Hematopoietic multipotent progenitor cell treated with erythropoietin and hydrocortisone succinate and interleukin-3 and kit ligand, for 15 days (in vitro differentiated cells): ENCODE data around the gene OCEL1.

Source experiments
- DNase-seq: peaks from one replicate; pipeline ENCODE4 v3.0.0-alpha.2; 2015; ENCODE audit warnings: low spot score

Gene OCEL1

DNA sequence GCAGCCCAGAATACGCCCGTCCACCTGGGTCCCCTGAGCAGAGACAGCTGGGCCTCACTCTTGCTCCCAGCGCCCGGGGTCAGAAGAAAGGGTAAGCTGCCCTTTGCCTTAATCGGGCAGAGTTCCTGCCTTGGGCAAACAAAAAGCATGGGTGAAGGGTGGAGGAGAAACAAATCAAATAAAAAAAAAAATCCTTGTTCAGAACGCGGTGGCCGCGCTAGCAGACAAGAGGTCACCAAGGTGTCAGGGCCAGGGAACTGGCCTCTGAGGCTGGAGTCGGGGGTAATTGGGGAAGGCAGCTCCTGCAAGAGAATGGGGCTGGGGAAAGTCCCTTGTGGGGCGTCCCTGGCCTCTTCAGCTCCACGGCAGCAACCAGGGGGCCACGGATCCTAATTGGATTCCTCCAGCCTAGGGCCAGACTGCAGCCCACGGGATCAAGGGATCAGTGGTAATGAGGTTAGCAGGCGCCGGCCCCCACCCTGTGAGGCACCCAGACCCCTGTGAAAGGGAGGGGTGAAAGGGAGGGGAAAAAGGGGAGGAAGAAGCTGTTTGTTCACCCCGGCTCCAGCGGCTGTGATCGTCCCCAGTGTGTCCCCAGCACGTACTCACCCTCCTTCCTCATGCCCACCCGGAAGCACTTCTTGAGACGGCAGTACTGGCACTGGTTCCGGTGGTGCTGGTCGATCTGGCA, 14.2 kb downstream of the OCEL1 start:
- no peak for DNase-seq

DNA sequence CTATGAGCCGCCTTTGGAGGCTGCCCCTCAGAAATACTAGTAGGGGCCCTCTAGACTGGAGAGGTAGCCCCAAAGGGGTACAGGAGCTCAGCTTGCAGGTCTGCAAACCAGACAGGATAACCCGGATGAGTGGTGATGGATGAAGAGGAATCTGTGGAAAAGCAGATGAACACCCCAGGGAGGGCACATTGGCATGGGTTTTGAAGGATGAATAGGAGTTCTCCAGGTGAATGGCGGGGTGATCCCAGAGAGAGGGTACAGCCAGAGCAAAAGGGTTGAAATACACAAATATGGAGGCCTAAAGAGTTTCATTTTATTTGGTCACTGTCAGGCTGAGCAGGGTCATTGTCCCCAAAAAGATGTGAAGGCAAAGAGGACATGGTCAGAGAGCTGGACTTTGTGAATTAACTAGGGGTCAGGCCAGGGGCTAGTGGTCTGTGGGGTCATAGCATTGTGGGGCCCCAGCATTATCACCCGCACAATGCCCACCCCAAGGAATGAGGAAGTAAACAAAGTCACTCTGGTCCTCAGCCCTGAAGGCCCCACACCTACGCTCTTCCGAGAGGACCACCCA, 14.9 kb downstream of the OCEL1 start:
- DNase-seq, result no peak

DNA sequence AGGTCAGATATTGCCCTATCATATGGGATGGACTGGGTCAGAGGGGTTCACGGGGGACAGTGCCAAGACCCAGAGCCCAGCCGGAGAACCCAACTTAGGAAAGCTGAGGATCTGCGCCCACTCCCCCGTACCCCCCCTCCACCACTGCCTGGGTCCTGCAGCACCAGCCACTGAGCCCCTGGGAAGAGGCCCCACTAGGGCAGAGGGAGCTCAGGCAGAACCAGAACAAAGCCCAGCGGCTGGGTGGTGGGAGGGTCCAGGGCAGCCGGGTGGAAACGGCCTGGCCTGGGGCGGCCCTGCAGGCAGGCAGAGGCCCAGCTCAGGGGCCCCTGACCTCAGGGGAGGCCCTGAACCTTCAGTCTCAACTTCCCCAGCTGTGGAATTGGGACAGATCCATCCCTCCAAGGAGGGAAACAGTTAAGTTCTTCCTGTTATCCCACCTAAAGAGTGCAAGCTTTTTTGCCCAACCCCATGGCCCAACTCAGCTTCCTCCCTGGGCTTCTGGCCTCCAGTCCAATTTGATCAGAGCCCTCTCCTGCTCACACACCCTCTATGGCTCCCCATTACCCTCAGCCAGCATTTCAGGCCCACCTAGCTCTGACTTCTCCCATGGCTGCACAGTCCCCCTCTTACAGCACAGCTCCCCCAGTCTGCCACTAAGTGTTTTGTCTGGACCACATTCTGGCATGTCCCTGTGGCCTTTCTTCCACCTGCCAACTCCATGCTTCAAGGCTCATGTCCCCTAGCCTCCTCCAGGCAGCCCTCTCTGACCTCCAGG, 16.6 kb downstream of the OCEL1 start:
- DNase-seq, result no peak

DNA sequence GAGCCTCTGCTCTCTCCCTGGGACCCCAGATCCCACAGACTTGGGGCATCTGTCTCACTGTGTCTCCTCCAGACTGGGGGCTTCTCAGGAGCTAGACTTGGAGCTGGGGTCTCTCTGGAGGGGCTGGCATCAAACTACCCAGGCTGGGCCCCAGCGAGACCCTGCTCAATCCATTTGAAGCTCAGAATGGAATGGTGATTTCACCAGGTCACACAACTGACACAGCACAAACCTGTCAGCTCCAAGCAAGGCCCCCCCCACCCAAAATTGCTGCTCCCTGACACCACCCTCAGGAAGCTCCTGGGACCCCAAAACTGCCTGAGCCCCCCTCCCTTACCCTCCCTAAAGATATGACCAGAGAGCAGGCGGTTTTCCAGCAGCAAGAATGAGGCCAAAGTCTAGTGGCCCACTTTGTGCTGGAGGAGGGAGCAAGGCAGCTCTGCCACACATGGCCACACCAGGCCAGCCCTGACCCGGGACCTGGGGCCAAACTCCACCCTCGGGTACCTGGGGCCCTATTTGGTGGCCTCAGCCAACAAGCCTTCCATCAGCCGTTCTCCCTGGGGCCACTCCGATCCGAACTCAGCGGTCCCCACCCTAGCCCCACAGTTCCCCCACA, 17.3 kb downstream of the OCEL1 start:
- DNase-seq, result no peak

DNA sequence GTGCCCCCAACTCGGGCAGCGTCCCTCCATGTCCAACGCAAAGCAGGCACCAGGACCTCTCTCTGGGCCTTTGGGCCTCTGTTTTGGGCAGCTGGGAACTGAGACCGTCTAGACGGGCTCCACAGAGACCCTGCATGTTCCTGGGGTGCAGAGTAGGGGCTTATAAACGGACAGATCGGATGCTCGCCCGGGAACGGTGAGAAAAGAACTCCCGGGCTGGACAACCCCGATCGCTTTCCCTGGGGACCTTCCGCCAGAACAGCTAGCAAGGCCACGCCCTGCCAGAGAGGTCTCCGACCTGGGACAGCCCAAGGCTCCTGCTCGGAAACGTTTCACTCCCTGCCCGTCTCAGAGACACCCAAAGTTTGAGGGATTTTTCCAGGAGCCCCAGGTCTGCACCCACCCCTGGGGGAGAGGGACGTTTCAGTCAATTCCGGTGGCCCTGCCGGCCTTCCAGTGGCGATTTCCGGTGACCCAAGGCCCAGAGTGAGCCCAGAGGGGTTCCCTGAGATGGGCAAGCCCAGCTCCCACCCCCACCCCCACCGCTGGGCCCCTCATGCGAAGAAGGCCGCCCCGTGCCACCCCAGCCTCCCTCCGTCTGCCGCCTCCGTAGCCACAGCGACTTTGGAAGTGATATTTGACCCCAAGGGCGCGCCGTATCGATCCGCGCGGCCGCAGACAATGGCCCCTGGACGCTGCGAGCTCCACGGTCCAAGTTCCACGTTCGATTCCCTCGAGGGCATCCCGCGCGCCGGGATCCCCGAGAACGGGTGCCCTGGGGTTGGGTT, 18.0 kb downstream of the OCEL1 start:
- no peak for DNase-seq

DNA sequence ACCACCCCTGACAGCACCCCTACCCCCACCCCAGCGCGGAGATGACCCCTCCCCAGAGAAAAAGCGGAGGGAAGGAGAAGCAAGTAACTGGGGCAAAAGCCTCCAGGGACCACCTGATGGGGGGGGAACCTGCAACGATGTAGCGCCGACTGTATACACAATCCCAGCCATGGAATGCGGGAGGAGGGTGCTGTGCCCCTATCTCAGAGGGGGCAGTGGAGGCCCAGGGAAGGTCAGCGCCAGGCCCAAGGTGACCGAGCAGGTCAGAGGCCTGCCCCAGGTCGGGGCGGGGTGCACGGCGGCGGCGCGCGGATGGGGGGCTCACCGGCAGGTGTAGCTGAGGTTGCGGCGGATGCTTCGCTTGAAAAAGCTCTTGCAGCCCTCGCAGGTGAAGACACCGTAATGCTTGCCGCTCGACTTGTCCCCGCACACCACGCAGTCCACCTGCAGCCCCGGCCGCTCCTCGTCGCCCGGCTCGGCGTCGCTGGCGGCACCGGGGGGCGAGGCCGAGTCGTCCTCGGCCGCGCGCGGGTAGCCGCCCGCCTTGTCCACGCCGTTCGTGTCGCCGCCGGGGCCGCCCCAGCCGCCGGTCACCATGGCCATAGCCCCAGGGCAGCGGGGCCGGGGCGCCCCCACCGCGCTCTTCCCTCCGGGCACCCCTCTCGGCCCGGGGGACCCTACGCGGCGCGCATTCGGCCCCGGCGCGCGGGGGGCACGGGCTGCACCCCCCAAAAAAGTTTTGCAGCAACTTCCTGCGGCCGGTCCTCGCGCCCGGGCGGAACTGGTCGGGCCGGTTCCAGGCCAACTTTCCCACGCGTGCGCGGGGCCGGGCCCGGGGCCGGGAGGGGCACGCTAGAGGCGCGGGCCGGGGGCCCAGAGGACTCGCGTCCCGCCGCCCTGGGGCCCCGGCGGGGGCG, 18.9 kb downstream of the OCEL1 start:
- DNase-seq, result no peak

DNA sequence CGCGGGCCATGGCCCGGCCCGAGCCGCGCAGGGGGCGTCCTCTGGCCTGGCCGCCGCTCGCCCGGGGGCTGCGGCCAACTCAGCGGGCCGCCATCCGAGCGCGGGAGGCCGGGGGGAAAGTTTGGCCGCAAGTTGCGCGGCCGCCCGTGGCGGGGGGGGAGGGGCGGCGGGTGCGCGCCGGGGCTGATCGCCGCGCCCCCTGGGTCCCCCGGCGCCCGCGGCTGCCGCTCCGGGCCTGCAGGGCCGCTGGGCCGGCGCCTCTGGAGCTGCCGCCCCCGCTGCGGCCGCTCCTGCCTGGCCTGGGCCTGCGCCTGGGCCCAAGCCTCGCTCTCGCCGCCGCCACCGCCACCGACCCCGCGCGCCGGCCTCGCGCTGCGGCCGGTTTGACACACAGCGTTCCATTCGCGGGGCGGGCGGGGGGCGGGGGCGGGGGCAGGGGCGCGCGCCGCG, 19.5 kb downstream of the OCEL1 start, which contains the start of gene NR2F6:
Gene NR2F6 (minus strand): TSS at position 385 of the 450 bp plus-strand sequence. CDS start 699 bp downstream, outside the sequence.
- no peak for DNase-seq

DNA sequence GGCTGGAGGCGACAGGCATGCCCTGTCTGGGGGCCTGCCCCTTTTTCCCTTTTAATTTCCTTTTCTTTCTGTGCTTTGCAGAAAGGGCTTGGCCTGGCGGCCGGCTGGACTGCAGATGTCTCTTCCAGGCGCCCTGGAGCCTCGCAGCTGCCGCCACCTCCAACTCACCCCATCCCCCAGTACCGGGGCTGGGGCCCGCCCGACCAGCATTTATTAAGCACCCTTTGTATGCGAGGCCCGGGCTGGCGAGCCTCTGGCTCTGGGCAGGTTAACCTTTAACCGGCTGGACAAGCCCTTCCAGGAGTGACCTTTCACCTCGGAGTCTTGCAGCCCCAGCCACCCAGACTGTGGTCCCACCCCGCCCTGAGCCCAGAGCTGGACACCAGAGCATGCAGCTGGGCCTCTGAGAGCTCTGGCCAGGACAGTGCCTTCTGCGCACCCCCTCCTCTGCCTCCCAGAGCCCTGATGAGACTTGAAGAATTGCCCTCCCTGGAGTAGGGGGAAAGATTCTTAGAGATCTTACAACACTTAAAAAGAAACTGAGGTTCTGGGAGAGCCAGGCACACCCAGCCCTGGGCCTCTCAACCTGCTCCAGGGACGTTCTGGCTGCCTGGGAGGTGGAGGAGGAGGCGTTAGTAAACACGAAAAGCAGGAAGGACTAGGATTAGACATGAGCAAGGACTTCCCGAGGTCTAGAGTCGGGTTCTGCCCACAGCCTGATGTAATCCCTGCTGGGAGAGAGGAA, 20.8 kb downstream of the OCEL1 start:
- DNase-seq, result no peak

DNA sequence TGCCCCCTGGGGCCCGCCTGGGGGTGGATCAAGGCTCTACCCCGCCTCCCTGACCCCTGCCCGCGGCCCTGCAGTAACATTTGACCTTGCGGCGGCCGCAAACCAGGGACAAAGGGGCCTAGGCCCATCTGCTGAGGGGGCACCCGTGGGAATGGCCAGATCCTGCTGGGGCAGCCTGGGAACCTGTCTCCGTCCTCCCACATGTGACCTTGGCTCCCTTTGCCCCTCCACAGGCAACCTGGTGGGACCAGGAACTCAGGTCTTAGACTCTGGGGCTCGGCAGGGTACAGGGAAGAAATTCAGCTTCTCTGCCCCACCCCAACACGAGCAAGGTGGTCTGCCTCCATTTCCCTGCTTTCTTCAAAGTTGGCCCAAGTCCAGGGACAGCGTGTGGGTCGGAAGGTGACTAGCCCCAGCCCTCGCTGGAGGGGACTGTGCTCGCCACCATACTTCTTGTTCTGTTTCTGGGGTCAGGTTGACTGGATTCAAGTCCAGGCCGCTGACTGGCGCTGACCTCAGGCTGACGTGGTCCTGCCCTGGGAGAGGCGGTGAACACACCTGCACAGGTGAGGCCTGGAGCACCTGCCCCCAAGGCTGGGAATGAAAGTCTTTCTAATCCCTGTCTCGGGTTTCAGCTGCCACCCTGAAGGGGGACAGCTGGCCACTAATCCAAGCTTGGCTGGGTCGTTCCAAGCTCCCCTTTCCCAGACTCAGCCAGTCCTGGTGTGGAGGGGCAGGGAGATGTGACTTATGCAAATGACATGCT, 22.2 kb downstream of the OCEL1 start:
- DNase-seq, result no peak

DNA sequence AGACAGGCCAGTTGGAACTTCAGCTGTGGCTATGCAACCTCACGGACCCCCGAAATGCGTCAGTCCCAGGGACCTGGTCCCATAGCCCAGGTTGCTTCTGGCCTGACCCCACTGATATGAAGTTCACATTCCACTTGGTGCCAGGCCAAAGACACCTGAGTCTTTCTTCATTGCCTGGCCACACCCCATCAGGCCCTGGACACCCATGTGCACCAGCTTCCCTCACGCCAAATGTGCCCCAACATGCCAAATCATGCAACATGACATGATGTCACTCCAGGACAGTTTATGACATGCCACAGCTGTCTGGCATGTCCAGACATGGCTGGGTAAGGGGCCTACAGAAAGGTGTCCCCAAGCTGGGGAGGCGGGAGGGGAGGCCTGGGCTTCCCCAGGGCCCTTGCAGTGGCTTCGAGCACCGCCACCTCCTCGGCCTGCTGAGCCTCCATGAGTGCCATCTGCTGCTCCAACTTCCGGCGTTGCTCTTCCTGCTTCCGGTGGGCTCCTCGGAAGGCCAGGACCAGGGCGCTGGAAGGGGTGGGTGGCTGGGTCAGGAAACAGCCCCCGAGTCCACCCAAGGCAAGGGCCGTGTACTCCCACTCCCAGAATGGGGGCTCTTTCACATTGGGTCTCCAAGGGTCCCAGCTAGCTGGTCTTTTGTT, 24.0 kb downstream of the OCEL1 start:
- no peak for DNase-seq

DNA sequence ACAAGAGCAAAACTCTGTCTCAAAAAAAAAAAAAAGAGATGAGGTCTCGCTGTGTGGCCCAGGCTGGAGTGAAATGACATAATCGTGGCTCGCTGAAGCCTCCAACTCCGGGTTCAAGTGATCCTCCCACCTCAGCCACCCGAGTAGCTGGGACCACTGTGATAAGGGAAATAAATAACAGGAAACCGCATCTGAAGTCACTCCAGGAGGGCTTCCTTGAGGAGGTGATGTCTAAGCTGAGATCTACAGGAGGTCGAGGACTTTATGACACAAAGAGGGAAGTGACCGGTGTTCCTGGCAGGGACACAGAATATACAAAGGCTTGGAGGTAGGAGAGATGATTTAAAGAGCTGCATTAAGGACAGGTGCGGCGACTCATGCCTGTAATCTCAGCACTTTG, 28.6 kb downstream of the OCEL1 start:
- no peak for DNase-seq

DNA sequence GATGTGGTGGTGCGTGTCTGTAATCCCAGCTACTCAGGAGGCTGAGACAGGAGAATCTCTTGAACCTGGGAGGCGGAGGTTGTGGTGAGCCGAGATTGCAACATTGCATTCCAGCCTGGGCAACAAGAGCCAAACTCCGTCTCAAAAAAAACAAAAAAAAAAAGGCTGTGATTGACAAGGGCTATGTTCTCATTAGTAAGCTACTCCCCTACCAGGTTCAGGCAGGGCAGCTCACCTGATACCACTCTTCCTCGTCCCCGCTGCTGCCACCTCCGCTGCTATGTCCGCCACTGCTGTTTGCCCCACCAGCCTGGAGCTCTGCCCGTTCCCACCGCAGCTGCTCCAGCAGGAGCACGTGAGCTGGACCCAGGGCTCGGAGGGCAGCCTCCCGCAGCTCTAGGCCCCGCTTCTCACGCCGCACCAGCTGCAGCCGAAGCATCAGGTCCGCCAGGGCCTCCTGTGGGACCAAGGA, 29.2 kb downstream of the OCEL1 start:
- DNase-seq, result no peak

DNA sequence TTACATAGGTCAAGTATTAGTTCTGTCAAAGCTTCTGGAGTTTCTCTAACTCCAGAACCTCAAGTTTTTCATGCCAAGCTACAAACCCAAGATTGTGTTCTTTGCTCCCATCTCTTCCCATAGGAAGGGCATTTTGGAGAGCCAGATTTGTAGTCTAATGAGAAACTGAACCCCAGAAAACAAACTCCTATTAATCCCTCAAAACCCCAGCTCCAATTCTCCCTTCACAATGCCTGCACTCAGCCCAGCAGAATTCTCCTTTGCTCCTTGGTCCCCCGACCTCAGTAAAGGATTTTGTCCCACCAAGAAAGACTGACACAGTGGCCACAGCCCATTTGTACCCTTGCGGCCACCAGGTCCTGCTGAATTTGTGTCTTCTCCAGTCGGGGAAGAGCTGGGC, 30.1 kb downstream of the OCEL1 start:
- no peak for DNase-seq

DNA sequence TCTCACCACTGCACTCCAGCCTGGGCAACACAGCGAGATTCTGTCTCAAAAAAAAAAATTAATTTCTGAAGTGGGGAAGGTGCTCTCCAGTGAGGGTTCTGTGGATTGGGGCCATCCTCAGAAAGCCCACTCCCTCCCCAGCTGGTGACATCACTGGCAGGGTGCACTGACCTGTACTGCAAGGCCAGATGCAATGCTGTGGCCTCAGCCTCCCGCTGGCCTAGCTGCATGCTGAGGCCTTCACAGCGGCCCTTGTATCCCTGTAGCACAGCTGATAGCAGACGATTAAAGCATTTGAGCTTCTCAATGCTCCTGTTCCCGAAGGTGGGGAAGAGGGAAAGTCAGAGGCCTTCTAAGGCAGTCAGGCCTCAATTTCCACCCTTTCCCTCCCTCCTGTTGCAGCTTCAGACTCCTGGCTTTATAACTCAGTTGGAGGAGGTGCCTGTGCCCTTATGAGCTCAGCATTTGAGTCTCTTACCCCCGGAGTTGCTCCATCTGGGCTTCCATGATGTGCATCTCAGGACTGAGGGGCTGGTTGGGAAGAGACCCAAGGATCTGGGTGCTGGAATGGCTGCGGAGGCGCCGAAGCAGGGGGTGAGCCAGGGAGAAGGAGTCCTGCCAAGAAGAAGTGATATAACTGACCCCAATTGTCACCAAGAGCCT, 33.2 kb downstream of the OCEL1 start:
- DNase-seq, result no peak

DNA sequence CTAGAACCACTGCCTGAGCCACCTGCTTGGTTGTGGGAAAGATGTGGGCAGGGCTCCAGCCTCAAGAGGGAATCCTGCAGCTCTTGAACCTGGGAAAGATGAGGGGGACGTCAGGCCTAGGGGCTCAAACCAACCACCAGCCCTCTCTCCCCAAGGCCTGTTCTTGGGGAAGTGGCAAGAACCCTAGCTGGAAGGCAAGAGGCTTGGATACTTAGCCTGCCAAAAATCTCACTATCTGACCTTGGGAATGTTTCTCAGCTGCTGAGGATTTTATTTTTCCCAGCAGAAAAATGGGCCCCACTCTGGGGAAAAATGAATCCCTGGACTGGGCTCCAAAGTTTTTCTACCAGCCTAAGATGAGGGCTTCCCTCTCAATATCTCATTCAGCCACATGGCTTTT, 33.9 kb downstream of the OCEL1 start:
- DNase-seq, result no peak

DNA sequence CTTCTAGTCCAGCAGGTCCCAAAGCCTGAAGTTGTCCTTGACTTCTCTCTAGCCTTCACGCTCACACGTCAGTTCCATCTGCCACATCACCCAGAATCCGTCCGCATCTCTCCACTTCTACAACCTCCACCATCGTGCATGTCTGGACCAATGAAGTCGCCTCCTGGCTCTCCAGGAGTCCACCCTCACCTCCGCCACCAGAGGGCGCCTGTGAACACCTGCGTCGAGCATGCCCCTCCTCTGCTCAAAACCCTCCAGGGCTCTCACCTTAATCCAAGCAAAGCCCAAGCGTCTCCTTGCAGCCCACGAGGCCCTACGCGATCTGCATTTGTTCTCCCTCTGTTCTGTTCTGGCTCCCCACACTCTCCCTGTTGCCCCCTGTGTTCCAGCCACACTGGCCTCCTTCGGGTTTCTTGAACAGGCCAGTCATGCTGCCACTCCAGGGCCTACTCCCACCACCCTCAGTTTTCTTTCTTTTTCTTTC, 34.9 kb downstream of the OCEL1 start:
- DNase-seq, result peak; percentile 93

DNA sequence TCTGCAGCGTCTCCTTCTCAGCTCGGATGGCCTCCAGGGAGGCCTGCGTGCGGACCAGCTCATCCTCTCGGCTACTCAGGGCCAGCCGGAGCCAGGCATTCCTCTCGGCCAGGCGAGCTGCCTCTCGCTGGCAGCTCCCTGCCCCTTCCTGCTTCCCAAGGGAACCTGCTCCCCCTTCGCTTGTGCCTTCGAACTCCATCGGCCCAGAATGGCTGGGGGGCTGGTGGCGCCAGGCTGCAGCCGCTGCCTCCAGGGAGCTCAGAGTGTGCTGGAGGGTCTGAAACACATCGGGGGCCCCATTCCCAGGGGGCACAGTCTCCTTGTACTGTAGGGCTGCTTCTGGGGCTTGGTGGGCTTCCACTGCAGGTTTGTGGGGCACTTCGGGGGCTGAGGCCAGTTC, 36.5 kb downstream of the OCEL1 start:
- DNase-seq, result no peak
